GM19193 (cell line): ENCODE data around the gene GPR162.

ENCODE experiments used
- POLR2A ChIP-seq: IDR thresholded peaks from 4 replicates; pipeline ENCODE4 v1.6.1; 2011; ENCODE audit not compliant: insufficient read depth, insufficient read length; ENCODE audit errors: extremely low read depth

Gene GPR162

GRCh38 chr12:6866920-6867412 lies 45.3 kb downstream of the GPR162 start:
- TF ChIP-seq POLR2A: no peak

DNA sequence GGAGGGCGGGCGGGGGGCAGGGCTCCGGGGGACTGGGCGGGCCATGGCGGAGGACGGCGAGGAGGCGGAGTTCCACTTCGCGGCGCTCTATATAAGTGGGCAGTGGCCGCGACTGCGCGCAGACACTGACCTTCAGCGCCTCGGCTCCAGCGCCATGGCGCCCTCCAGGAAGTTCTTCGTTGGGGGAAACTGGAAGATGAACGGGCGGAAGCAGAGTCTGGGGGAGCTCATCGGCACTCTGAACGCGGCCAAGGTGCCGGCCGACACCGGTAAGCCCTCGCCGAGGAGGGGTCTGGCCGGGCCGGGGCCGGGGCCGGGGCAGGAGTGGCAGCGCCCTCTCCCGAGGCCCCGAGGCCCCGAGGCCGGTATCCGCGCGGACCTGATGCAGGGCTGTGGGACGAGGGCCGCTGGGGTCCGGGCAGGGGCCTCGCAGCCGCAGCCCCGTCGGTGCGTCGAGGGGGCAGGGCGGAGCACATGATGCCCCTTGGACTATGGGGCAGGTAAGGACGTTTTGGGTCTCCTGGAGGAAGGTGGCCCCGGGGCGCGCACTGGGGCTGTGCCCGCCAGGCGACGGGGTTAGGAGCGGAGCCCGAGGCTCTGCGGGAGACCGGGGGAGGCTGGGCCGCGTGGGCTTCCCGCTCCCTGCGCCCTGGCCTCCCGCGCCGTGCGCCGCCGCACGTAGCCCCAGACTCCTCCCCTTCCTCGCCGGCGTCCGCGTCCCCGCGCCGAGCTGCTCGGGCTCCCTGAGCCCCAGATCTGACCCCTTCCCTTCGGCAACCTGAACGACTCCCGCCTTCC lies 46.0 kb downstream of the GPR162 start, which contains the start of gene TPI1:
Gene TPI1, plus strand, starts transcription at position 119 of the 798 bp plus-strand sequence. Its CDS starts 36 bp downstream, at position 155.
- TF ChIP-seq POLR2A: peak; percentile 99

GRCh38 chr12:6868211-6869048 lies 46.8 kb downstream of the GPR162 start:
- TF ChIP-seq POLR2A: no peak

DNA sequence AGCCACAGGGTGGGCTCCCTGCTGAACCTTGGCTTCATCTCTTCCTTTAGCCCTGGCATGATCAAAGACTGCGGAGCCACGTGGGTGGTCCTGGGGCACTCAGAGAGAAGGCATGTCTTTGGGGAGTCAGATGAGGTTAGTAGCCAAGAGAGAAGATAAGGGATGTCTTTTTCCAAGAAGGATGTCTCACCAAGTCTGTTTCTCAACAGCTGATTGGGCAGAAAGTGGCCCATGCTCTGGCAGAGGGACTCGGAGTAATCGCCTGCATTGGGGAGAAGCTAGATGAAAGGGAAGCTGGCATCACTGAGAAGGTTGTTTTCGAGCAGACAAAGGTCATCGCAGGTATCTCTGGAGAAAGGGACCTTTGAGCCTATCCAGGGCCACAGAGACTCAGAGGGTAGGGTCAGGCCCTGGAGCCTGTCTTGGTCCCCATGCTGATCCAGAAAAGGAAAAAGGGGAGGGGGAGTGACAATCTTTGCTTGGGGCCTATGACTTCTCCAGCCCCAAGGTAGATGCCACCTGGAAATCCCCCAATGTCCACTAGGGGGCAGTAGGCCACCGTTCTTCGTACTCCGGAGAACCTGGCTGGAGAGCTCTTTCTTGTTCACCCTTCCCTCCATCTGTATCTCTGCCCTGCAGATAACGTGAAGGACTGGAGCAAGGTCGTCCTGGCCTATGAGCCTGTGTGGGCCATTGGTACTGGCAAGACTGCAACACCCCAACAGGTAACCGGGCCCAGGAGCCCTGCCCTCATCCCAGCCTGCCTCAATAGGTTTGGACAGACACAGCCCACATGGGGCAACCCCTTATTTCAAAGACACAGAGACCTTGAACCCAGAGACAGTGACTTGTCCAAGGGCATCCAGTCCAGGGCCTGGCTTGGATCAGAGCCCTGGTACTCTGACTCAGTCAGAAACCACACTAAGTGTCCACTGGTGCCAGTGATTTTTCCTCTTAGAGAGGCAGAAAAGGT lies 47.7 kb downstream of the GPR162 start:
- TF ChIP-seq POLR2A: peak; percentile 29

DNA sequence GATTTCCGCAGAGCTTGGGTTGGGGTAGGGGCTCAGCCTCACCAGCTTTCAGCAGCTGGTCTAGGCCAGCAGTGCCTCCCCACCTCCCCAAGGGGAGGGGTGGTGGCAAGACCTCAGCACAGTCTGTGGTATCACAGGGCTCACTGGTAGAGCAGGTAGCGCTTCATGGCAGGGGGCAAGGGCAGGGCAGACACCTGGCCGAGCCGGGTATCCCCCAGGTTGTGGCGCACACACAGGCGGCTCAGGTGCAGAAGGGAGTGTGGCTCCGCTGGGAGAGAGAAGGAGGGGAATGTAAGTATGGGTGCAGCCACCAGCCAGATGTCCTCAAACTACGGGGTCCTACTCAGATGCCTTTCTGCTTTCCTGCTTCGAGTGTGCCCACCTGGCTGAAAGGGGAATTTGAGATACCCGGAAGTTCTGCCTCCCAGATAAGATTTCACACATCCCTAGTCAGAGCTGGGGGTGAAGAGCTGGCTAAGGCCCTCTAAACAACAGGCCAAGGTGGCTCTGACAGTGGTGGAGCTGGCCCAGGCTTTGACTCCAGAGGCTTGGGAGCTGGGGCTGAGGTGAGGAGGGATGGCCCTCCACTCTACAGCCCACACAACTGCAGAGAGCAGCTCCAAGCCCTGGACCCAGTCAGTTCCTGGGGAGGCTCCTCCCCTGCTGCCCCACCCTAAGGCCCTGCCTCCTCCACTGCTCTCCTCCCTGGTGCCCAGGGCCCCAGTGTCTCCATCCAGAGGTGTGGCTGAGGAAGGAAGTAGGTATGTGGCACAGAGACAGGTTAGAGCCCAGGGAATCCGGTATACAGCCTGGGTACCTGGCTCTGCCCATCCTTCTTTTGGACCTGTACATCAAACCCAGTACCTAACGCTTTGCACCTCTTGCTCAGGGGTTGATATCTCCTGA lies 49.7 kb downstream of the GPR162 start:
- TF ChIP-seq POLR2A: peak; percentile 16

DNA sequence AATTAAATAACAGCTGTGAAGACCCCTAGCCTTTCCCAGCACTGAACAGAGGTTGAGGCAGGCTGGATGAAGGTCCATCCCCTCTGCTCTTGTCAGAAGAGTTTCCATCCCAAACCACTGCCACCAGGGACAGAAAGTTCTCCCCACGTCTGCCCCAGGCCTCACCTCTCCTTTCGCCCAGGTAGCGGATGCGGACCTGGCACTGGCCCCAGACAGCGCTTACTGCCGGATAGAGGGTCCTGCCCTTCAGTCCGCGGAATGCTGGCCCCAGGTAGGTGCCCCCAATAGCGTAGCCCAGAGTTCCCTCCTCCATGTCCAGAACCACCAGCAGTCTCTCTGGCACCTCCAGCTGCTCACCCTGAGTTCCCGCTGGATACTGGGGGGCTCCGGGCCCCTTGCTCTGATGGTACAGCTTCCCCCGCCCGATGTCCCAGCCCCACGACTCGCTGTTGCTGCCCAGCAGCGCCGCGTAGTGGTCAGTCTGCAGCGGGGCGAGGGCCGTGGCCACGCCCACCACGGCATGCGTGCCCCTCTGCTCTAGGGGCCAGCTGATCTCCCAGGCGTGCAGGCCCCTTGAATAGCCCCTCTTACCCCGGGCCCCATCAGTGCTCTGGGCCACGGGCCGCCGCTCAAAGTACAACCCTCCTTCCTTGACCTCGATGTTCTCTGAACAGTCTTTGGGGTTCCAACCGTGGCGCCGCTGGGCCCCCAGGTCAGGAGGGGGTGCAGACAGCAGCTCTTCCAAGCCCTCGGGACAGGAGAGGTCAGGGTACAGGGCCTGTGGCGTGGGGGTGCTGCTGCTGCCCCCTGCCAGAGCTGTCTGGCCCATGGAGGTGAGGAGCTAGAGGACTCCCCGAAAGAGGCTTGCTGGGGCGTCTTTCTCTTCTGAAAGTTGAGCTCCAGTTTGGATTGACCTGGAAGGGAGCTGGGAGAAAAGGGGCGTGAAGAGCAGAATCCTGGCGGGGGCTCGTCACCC lies 50.7 kb downstream of the GPR162 start:
- peak; percentile 45 for TF ChIP-seq POLR2A

DNA sequence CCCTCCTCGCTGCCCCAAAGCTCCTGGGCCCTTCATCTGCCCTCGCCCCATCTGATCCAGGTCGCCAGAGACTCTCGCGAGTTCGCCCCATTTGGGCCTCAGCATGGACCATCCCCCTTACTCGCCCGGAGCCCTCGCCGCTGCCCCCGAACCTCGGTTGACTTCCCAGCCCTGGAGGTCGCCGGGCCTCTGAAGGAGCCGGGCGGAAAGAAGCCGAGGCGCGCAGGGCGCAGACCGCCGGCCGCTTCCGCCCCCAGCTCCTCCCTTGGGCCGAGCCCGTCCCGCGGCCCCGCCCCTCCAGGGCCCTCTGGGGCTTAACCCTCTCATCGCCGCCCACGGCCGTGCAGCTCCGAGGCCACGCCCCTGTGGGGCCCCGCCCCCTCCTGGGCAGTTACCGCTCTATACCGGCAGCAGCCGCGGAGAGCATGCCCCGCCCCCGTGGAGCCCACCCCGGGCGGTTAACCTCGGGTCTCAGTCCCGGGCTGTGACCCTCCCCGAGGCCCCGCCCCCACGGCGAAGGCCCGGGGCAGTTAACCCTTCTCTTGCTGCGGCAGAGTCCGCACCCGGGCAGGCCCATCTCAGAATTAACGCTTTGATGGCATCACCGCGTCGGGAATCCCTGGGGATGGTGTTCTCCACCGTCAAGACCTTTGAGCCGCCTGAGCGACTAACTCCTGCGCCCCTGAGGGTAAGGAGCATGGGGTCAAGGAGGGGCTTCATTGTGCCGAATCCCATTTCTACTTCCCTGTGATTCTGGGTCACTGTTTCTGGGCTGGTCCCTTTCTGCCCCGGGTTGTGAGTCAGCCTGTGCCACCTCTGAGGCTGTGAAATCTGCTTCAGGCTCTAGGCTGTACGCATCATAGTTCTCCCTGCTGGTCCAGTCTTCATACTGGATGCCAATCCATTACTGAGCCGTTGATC lies 51.7 kb downstream of the GPR162 start, which contains the start of gene SPSB2:
Gene SPSB2, minus strand, starts transcription at position 210 of the 921 bp plus-strand sequence. CDS start 402 bp downstream, outside the sequence.
- peak; percentile 74 for TF ChIP-seq POLR2A
